ENCODE measurements around the gene HAUS7.

GRCh38 chrX:153486171-153486570, 15.8 kb upstream of the HAUS7 start:
- TF ChIP-seq POLR2A (IDR thresholded peaks at IDR 0.05) (no peak), CTCF (IDR thresholded peaks at IDR 0.05) (no peak)
